ENCODE measurements around the gene PKN2.

DNA sequence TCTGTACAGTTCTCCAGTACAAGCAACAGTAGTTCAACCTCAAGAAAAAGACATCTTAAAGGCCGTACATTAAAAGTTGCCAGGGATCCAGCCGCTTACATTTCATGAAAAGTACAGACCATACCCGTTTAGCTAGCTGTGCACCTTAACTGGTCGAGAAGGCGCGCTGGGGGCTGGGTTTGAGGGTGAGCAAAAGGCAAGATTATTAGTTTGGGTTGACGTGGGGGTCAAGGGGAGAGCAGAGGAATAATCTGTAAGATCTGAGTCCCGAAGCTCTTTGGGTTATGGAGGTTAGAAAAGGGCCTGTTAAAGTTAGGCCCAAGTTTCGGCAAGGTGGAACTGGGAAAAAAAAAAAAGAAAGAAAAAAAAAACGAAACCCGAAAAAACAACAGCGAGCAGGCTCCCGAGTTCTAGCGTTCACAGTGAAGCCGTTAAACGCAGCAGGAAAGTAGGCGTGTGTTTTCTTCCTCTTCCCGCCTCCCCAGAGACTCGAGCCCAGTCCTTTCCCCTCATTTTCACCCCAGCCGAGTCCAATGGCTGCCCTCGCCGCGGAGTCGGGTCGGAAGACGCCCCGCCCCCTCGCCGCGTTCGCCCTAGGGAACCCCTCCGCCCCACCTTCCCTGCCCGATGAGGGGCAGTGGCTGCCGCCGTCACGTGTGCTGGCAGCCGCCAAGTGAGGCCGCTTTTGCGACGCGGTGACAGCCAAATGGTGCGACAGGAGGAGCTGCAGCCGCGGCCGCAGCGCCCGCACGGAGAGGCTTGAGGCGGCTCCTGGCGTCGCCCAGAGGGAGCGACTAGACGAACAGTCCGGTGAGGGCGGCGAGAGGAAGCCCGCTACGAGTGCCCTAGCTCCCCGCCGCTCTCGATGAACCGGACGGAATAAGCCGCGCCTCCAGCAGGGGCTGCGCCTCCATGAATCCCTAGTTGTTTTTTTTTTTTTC, at the start of gene PKN2:
- TF ChIP-seq CTCF (IDR thresholded peaks at IDR 0.05; ENCODE audit: low read depth, low read length, poor library complexity, severe bottlenecking) (no peak), EZH2phosphoT487 (IDR thresholded peaks at IDR 0.05; ENCODE audit: borderline replicate concordance, low read length) (no peak)
